ENCODE data around the gene DHRS3. TPM values are rescaled to one million over a fixed set of nuclear protein-coding genes. Genes with fewer than 3 reads are reported as not detected.

Gene DHRS3
- total RNA-seq, 4 donors from 2014 or later = 180 to 449 (median 358) TPM

GRCh38 chr1:12584900-12585525 lies 33.0 kb downstream of the DHRS3 start:
- WGBS, 2 donors = 73 to 85% methylated on average over 5 of the region's 6 CpGs
- H3K4me1 ChIP-seq = peaks cover 0 to 89% (median 13%) of the 10 kb centered on the region in 4 donors

GRCh38 chr1:12583484-12583883 lies 34.5 kb downstream of the DHRS3 start:
- Histone ChIP-seq H3K36me3 (peaks cover 0 to 59% (median 0%) of the 10 kb centered on the region in 3 donors), H3K27me3 (no peaks in the 10 kb centered on the region), H3K4me1 (peaks cover 0 to 73% (median 10%) of the 10 kb centered on the region in 4 donors), H3K9me3 (no peaks in the 10 kb centered on the region), H3K27ac (no peak overlapping the region), H3K4me3 (no peak overlapping the region)
- TF ChIP-seq CTCF (IDR thresholded peaks at IDR 0.05) = no peak
- TF ChIP-seq EP300 (IDR thresholded peaks at IDR 0.05) = no peak
- TF ChIP-seq POLR2A (IDR thresholded peaks at IDR 0.05) = no peak
- no peak for DNase-seq (ENCODE audit: low spot score in 2 of 2)

More at GRCh38 chr1:12584900-12585525, 33.0 kb downstream of the DHRS3 start:
- Histone ChIP-seq H3K36me3 (peaks cover 0 to 47% (median 2%) of the 10 kb centered on the region in 3 donors), H3K27ac (peak overlapping the region in 3 of 4 donors; percentile 10 to 91 (median 76)), H3K4me3 (no peak overlapping the region), H3K27me3 (no peaks in the 10 kb centered on the region), H3K9me3 (no peaks in the 10 kb centered on the region)
- no peak for DNase-seq (ENCODE audit: low spot score in 2 of 2)
- TF ChIP-seq POLR2A (IDR thresholded peaks at IDR 0.05) = no peak
- TF ChIP-seq CTCF (IDR thresholded peaks at IDR 0.05) = no peak
- TF ChIP-seq EP300 (IDR thresholded peaks at IDR 0.05) = no peak

GRCh38 chr1:12582649-12583048 lies 35.4 kb downstream of the DHRS3 start:
- Histone ChIP-seq H3K9me3 (no peaks in the 10 kb centered on the region), H3K27ac (peak overlapping the region in 1 of 4 donors; percentile 68), H3K4me3 (no peak overlapping the region), H3K27me3 (no peaks in the 10 kb centered on the region), H3K4me1 (peaks cover 0 to 65% (median 9%) of the 10 kb centered on the region in 4 donors), H3K36me3 (peaks cover 0 to 68% (median 0%) of the 10 kb centered on the region in 3 donors)
- no peak for DNase-seq (ENCODE audit: low spot score in 2 of 2)
- WGBS, 2 donors = 94% methylated on average over 4 of the region's 4 CpGs
- no peak for TF ChIP-seq CTCF (IDR thresholded peaks at IDR 0.05)
- no peak for TF ChIP-seq EP300 (IDR thresholded peaks at IDR 0.05)

- WGBS, 2 donors = 54 to 71% methylated on average over 5 of the region's 5 CpGs
- Histone ChIP-seq H3K9me3 (no peaks in the 10 kb centered on the region), H3K27ac (peak overlapping the region in 2 of 4 donors; percentile 68 to 74), H3K4me1 (peaks cover 0 to 52% (median 8%) of the 10 kb centered on the region in 4 donors), H3K4me3 (no peak overlapping the region), H3K27me3 (no peaks in the 10 kb centered on the region), H3K36me3 (peaks cover 0 to 82% (median 0%) of the 10 kb centered on the region in 3 donors)
- TF ChIP-seq EP300 (IDR thresholded peaks at IDR 0.05) (no peak), CTCF (IDR thresholded peaks at IDR 0.05) (no peak), POLR2A (IDR thresholded peaks at IDR 0.05) (no peak)
- no peak for DNase-seq (ENCODE audit: low spot score in 2 of 2)
Measured at GRCh38 chr1:12581179-12581578, 36.8 kb downstream of the DHRS3 start.

- Histone ChIP-seq H3K36me3 (peaks cover 0 to 84% (median 0%) of the 10 kb centered on the region in 3 donors), H3K27me3 (no peaks in the 10 kb centered on the region), H3K27ac (peak overlapping the region; percentile 16 to 74 (median 44)), H3K9me3 (no peaks in the 10 kb centered on the region), H3K4me3 (no peak overlapping the region), H3K4me1 (peaks cover 0 to 46% (median 5%) of the 10 kb centered on the region in 4 donors)
- WGBS, 2 donors = 63 to 64% methylated on average over 20 of the region's 20 CpGs
- TF ChIP-seq POLR2A (IDR thresholded peaks at IDR 0.05) (no peak), EP300 (IDR thresholded peaks at IDR 0.05) (peak in 1 of 2 donors; percentile 17), CTCF (IDR thresholded peaks at IDR 0.05) (no peak)
- DNase-seq (ENCODE audit: low spot score in 2 of 2) = no peak
Measured at GRCh38 chr1:12580054-12580887, 37.7 kb downstream of the DHRS3 start.
